ENCODE results near the gene TSEN15. TPM values are rescaled to one million over a fixed set of nuclear protein-coding genes. Genes with fewer than 3 reads are reported as not detected.
"Not testable (repeated sequence)": the region's sequence is repeated elsewhere in the genome, so short reads cannot be mapped to it uniquely, and the experiment has no call there.

The TSEN15 gene
- total RNA-seq, 1 donor from 2014 or later, result 61.2 TPM

GRCh38 chr1:184041731-184042130 lies 9.8 kb upstream of the TSEN15 start:
- no peak for TF ChIP-seq CTCF (IDR thresholded peaks at IDR 0.05)
- Mint-ChIP-seq H3K4me1 (peaks cover 7% of the 10 kb centered on the region), H3K36me3 (ENCODE audit: low read depth) (no peaks in the 10 kb centered on the region), H3K27me3 (peaks cover 45% of the 10 kb centered on the region), H3K27ac (no peak overlapping the region), H3K9me3 (no peaks in the 10 kb centered on the region), H3K4me3 (no peak overlapping the region)
- ATAC-seq (ENCODE audit: low read depth) (no peak), DNase-seq (no peak)
- CTCF ChIA-PET, result no interaction called here
- intact Hi-C loops (cut with micrococcal nuclease), result no loop called here
- POLR2A ChIA-PET, result interaction anchor here (1.1 kb wide), 1 partner anchor 10 kb away, joined by 4 read pairs; the partner anchor contains the start of gene TSEN15

- intact Hi-C loops (cut with micrococcal nuclease); H3K4me1 Mint-ChIP-seq; ATAC-seq (ENCODE audit: low read depth); DNase-seq; H3K9me3 Mint-ChIP-seq; H3K4me3 Mint-ChIP-seq; POLR2A ChIA-PET; CTCF ChIA-PET; H3K27ac Mint-ChIP-seq; H3K36me3 Mint-ChIP-seq (ENCODE audit: low read depth): not testable (repeated sequence)
- peaks cover 46% of the 10 kb centered on the region for H3K27me3 Mint-ChIP-seq
Observed at GRCh38 chr1:184043315-184043714, 8.2 kb upstream of the TSEN15 start.

GRCh38 chr1:184044603-184045376 lies 6.7 kb upstream of the TSEN15 start:
- DNase-seq (no peak), ATAC-seq (ENCODE audit: low read depth) (no peak)
- CTCF ChIA-PET, result no interaction called here
- no peak overlapping the region for H3K4me3 Mint-ChIP-seq
- no peak overlapping the region for H3K27ac Mint-ChIP-seq
- intact Hi-C loops (cut with micrococcal nuclease), result no loop called here
- POLR2A ChIA-PET, result no interaction called here
- TF ChIP-seq CTCF (IDR thresholded peaks at IDR 0.05), result no peak
- no peaks in the 10 kb centered on the region for H3K36me3 Mint-ChIP-seq (ENCODE audit: low read depth)
- no peaks in the 10 kb centered on the region for H3K4me1 Mint-ChIP-seq
- peaks cover 46% of the 10 kb centered on the region for H3K27me3 Mint-ChIP-seq
- H3K9me3 Mint-ChIP-seq, result no peaks in the 10 kb centered on the region

- peaks cover 38% of the 10 kb centered on the region for H3K27me3 Mint-ChIP-seq
- ATAC-seq (ENCODE audit: low read depth); DNase-seq; H3K36me3 Mint-ChIP-seq (ENCODE audit: low read depth); intact Hi-C loops (cut with micrococcal nuclease); H3K4me3 Mint-ChIP-seq; POLR2A ChIA-PET; H3K9me3 Mint-ChIP-seq; CTCF ChIA-PET; H3K27ac Mint-ChIP-seq: not testable (repeated sequence)
- peaks cover 21% of the 10 kb centered on the region for H3K4me1 Mint-ChIP-seq
Observed at GRCh38 chr1:184047541-184047940, 4.0 kb upstream of the TSEN15 start.

- Mint-ChIP-seq H3K9me3 (no peaks in the 10 kb centered on the region), H3K36me3 (ENCODE audit: low read depth) (peaks cover 9% of the 10 kb centered on the region), H3K4me1 (peaks cover 30% of the 10 kb centered on the region), H3K27ac (no peak overlapping the region), H3K27me3 (peaks cover 27% of the 10 kb centered on the region), H3K4me3 (no peak overlapping the region)
- no peak for TF ChIP-seq CTCF (IDR thresholded peaks at IDR 0.05)
- DNase-seq, result no peak
- ATAC-seq (ENCODE audit: low read depth), result no peak
- intact Hi-C loops (cut with micrococcal nuclease), result no loop called here
- ChIA-PET CTCF (no interaction called here), POLR2A (no interaction called here)
Observed at GRCh38 chr1:184048561-184049240, 2.8 kb upstream of the TSEN15 start.

GRCh38 chr1:184049291-184049690 lies 2.2 kb upstream of the TSEN15 start:
- Mint-ChIP-seq H3K36me3 (ENCODE audit: low read depth) (peaks cover 10% of the 10 kb centered on the region), H3K4me1 (peaks cover 33% of the 10 kb centered on the region), H3K4me3 (no peak overlapping the region), H3K27me3 (peaks cover 26% of the 10 kb centered on the region), H3K9me3 (no peaks in the 10 kb centered on the region), H3K27ac (no peak overlapping the region)
- intact Hi-C loops (cut with micrococcal nuclease), result no loop called here
- POLR2A ChIA-PET, result no interaction called here
- no peak for DNase-seq
- ATAC-seq (ENCODE audit: low read depth), result no peak
- no peak for TF ChIP-seq CTCF (IDR thresholded peaks at IDR 0.05)
- CTCF ChIA-PET, result no interaction called here
